DND-41 (cell line): ENCODE measurements around the gene RAB40A.

ENCODE experiments used
- CTCF ChIP-seq: IDR thresholded peaks from 2 replicates; pipeline ENCODE4 v1.5.1; 2012; ENCODE audit warnings: borderline replicate concordance, low read length, moderate library complexity, mild to moderate bottlenecking; ENCODE audit not compliant: poor library complexity, severe bottlenecking; ENCODE audit errors: extremely low read depth
- EZH2 ChIP-seq: IDR thresholded peaks from 3 replicates; pipeline ENCODE4 v1.6.1; 2012; ENCODE audit warnings: borderline replicate concordance, low read depth, mild to moderate bottlenecking, moderate library complexity, low read length, inconsistent platforms; ENCODE audit not compliant: severe bottlenecking

- TF ChIP-seq CTCF (no peak), EZH2 (no peak)
Observed at GRCh38 chrX:103498786-103499185, 20.5 kb downstream of the RAB40A start.
